Mucosa of descending colon (tissue), 3 donors: ENCODE data around the gene PSMD2. TPM values are rescaled to one million over a fixed set of nuclear protein-coding genes. Genes with fewer than 3 reads are reported as not detected.
"Not testable (repeated sequence)": the region's sequence is repeated elsewhere in the genome, so short reads cannot be mapped to it uniquely, and the experiment has no call there.

Experiments
- ATAC-seq: fragments of 200-7000 bp; cut with Tn5 transposase; one replicate; pipeline ENCODE4 v1.9.1; 2020; ENCODE audit warnings: mild to moderate bottlenecking, moderate library complexity
- DNase-seq, 3 donors: peaks; one replicate each; pipeline ENCODE4 v3.0.0-alpha.2; 2020
- H3K36me3 ChIP-seq: fragments of 200-600 bp; one replicate; pipeline ENCODE4 v1.8.0; 2021; ENCODE audit warnings: low read depth, mild to moderate bottlenecking
- H3K4me1 ChIP-seq: fragments of 200-600 bp; one replicate; pipeline ENCODE4 v1.8.0; 2021; ENCODE audit warnings: low read depth, mild to moderate bottlenecking
- H3K4me3 ChIP-seq: fragments of 200-600 bp; one replicate; pipeline ENCODE4 v1.8.0; 2021; ENCODE audit warnings: mild to moderate bottlenecking
- H3K9me3 ChIP-seq: fragments of 200-600 bp; one replicate; pipeline ENCODE4 v1.8.0; 2021; ENCODE audit warnings: mild to moderate bottlenecking
- CTCF ChIP-seq: fragments of 200-600 bp; IDR thresholded peaks from one replicate; pipeline ENCODE4 v1.8.0; 2022; ENCODE audit warnings: antibody characterized with exemption, mild to moderate bottlenecking
- intact Hi-C, 2 donors: fragments of 100-400 bp; cut with DNase I in 1 of 2; cut with micrococcal nuclease in 1 of 2; formaldehyde crosslinking; loops; one replicate each; pipeline versions ENCODE4 v1.11.0 to v1.11.1; 2022; cut with DNase I, micrococcal nuclease
- total RNA-seq, 3 donors: library from RNA; stranded (reverse); fragmentation: NEBNext Ultra II Directional in 2 of 3; extraction: Animal tissue kit (Norgen Biotek cat#: 25700) in 2 of 3; gene quantifications; one replicate each; pipeline versions ENCODE4 v1.2.1 to v1.2.4, GENCODE V29; 2021 to 2023
- donor health status: DM: no; HTN: no; CAD: no; lungs with moderate emphysema.
- donor health status: DM: no; HTN: no; CAD: no.
- donor health status: DM: no; HTN: yes; CAD: no.

The PSMD2 gene
- total RNA-seq, 3 donors from 2014 or later: 160 to 223 (median 176) TPM

GRCh38 chr3:184337981-184338380, 38.9 kb downstream of the PSMD2 start:
- peaks cover 17% of the 10 kb centered on the region for H3K4me1 ChIP-seq
- H3K4me3 ChIP-seq: no peak overlapping the region
- H3K9me3 ChIP-seq: no peaks in the 10 kb centered on the region
- intact Hi-C loops: no loop called here
- DNase-seq (no peak), ATAC-seq (no peak)
- no peak for TF ChIP-seq CTCF
- H3K36me3 ChIP-seq: peaks cover 4% of the 10 kb centered on the region

GRCh38 chr3:184338511-184338945, 39.5 kb downstream of the PSMD2 start:
- ATAC-seq (no peak), DNase-seq (peak in 2 of 3 donors; percentile 57 to 69)
- no peak for TF ChIP-seq CTCF
- Histone ChIP-seq H3K4me3 (no peak overlapping the region), H3K9me3 (no peaks in the 10 kb centered on the region), H3K4me1 (peaks cover 17% of the 10 kb centered on the region), H3K36me3 (peaks cover 4% of the 10 kb centered on the region)
- intact Hi-C loops: no loop called here

- no peak for TF ChIP-seq CTCF
- Histone ChIP-seq H3K4me3 (no peak overlapping the region), H3K4me1 (peaks cover 17% of the 10 kb centered on the region), H3K36me3 (peaks cover 4% of the 10 kb centered on the region), H3K9me3 (no peaks in the 10 kb centered on the region)
- ATAC-seq: no peak
- no peak for DNase-seq
- intact Hi-C loops: no loop called here
Measured at GRCh38 chr3:184339001-184339400, 40.0 kb downstream of the PSMD2 start.

- ATAC-seq, H3K36me3 ChIP-seq, intact Hi-C loops, H3K4me3 ChIP-seq, H3K9me3 ChIP-seq: not testable (repeated sequence)
- H3K4me1 ChIP-seq: peaks cover 17% of the 10 kb centered on the region
- peak in 1 of 3 donors; percentile 2 for DNase-seq
Measured at GRCh38 chr3:184339451-184340135, 40.6 kb downstream of the PSMD2 start.

- intact Hi-C loops: no loop called here
- no peak for TF ChIP-seq CTCF
- DNase-seq: peak in 1 of 3 donors; percentile 22
- ATAC-seq: no peak
- Histone ChIP-seq H3K9me3 (no peaks in the 10 kb centered on the region), H3K4me3 (no peak overlapping the region), H3K36me3 (no peaks in the 10 kb centered on the region), H3K4me1 (peaks cover 22% of the 10 kb centered on the region)
Measured at GRCh38 chr3:184341925-184342324, 42.9 kb downstream of the PSMD2 start.

GRCh38 chr3:184343200-184343876, 44.3 kb downstream of the PSMD2 start:
- intact Hi-C loops: no loop called here
- Histone ChIP-seq H3K36me3 (no peaks in the 10 kb centered on the region), H3K9me3 (no peaks in the 10 kb centered on the region), H3K4me1 (peaks cover 11% of the 10 kb centered on the region), H3K4me3 (no peak overlapping the region)
- DNase-seq (no peak), ATAC-seq (no peak)
- TF ChIP-seq CTCF: no peak
